ENCODE results near the gene LRRC26.

GRCh38 chr9:137186385-137186784 is 16.5 kb upstream of the LRRC26 start:
- TF ChIP-seq POLR2AphosphoS5 (IDR thresholded peaks at IDR 0.05; ENCODE audit: low read depth, low read length) (no peak), TAF1 (IDR thresholded peaks at IDR 0.05; ENCODE audit: borderline replicate concordance, low read depth, low read length) (no peak), POLR2A (IDR thresholded peaks at IDR 0.05; ENCODE audit: low read depth, low read length) (no peak)
